GM19239 (cell line): ENCODE measurements around the gene FOXF1.

Experiments
- DNase-seq: peaks from one replicate; pipeline ENCODE4 v3.0.0; 2011; ENCODE audit warnings: low spot score; ENCODE audit not compliant: insufficient read length
- FAIRE-seq: peaks from 2 replicates; lab custom pipeline; 2011; peaks lifted over from hg19 to GRCh38; lab: Jason Lieb, UNC

Gene FOXF1

DNA sequence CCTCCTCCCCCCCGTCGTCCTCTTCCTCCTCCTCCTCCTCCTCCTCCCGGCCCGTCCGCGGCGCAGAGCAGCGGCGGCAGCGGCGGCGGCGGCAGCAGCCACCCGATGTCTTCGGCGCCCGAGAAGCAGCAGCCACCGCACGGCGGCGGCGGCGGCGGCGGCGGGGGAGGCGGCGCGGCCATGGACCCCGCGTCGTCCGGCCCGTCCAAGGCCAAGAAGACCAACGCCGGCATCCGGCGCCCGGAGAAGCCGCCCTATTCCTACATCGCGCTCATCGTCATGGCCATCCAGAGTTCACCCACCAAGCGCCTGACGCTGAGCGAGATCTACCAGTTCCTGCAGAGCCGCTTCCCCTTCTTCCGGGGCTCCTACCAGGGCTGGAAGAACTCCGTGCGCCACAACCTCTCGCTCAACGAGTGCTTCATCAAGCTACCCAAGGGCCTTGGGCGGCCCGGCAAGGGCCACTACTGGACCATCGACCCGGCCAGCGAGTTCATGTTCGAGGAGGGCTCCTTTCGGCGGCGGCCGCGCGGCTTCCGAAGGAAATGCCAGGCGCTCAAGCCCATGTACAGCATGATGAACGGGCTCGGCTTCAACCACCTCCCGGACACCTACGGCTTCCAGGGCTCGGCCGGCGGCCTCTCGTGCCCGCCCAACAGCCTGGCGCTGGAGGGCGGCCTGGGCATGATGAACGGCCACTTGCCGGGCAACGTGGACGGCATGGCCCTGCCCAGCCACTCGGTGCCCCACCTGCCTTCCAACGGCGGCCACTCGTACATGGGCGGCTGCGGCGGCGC, at the start of gene FOXF1:
TSS of gene FOXF1 (plus strand) at position 63 of the 797 bp plus-strand sequence. CDS start at position 106, 43 bp downstream.
- no peak for FAIRE-seq

DNA sequence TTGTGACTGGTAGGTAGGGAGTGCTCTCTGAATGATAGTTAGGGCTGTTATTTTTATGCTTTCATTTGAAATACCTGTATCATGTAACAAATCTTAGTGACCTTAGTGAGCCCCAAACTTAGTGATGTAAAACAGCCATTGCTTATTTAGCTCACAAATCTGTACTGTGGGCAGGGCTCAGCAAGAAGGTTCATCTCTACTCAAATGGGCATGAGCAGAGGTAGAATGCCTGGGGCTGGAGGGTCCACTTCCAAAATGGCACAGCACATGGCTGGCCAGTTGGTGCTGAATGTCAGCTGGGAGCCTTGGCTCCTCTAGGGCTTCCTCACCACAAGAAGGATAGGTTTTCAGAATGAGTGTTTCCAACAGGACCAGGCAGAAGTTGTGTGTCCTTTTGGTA, 49.3 kb upstream of the FOXF1 start:
- no peak for DNase-seq
- FAIRE-seq: no peak

More for the DNA sequence above, at the start of gene FOXF1:
- DNase-seq: no peak

DNA sequence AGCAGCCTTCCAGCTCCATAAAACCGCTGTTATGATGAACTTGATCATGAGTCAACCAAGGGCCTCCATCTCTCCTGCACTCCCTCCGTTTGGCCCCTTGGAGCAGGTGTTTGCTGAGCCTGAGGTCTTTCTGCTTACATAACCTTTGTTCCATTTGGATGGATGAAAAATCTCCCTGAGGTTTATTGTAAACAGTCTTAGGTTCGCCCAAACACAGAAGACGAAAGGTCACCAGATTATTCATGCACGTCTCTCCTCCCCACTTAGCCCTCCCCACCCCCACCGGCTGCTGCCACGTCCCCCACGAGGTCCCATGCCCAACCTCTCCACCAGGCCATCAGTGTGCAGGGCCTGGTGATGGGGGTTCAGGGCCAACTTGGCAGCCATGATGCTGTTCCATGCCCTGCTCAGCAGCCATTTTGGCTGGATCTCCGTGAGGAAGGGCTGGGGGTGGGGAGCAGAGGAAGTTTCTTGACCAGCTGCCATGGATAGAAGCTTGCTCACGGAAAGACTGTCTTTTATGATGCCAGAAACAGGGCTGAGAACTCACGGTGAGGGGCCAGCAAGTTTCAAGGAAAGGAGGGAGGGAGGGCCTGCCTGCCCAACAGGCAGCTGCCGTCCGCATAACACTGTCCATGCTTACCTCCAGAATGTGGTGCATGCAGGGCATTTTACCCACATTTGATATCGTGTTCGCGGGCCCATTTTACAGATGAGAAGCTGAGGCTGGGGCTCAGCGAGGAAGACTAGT, 47.8 kb upstream of the FOXF1 start:
- FAIRE-seq (no peak), DNase-seq (no peak)

DNA sequence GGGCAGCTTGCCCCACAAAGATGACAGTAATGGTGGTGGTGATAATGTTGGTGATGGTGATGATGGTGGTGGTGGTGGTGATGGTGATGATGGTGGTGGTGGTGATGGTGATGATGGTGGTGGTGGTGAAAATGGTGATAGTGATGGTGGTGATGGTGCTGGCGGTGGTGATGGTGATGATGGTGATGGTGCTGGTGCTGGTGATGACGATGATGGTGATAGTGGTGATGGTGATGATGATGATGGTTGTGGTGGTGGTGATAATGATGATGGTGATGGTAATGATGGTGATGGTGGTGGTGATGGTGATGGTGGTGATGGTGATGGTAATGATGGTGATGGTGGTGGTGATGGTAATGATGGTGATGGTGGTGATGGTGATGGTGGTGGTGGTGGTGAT, 46.3 kb upstream of the FOXF1 start:
- FAIRE-seq (no peak), DNase-seq (no peak)

DNA sequence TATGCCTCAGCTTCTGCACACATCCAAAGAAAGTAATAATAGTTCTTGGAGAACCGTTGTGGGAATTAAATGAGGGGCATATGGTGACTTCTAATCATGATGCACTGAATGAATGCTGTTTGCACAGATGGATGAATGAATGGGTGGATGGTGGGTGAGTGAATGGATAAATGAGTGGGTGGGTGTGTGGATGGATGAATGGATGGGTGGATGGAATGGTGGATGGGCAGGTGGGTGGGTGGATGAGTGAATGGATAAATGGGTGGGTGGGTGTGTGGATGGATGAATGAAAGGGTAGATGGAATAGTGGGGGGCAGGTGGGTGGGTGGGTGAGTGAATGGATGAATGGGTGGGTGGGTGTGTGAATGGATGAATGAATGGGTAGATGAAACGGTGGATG, 44.9 kb upstream of the FOXF1 start:
- FAIRE-seq (no peak), DNase-seq (no peak)

DNA sequence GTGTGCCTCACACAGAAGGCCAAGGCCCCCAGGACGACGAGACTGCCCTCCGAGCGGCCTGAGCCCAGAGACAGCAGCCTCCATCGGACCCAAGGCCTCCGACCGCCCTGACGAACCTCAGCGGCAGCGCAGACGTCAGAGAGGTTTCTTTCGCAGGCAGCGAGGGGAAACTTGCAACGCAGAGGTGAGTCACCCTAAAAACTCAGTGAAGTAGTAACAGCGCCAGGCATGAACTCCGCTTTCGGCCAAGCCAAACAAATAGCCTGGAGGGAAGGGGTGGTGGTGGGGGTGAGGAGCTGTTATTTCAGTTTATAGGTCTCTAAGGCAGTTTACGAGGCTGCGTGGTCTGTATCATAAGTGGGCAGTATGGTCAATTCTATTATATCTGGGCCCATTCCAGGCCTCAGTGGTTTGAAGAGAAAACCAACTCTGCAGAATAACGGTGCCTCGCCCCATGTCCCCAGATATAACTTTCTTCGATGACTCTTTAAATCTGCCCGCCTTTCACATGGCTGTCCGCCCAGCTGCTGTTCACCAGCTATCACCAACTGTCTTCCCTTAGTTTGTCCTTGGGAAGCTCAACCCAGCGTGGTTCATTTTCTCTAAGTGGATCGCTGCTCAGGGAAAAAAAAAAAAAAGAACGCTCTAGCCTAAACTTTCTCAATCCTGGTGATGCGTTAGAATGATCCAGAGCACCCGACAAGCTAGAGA, 43.5 kb upstream of the FOXF1 start:
- FAIRE-seq: no peak

DNA sequence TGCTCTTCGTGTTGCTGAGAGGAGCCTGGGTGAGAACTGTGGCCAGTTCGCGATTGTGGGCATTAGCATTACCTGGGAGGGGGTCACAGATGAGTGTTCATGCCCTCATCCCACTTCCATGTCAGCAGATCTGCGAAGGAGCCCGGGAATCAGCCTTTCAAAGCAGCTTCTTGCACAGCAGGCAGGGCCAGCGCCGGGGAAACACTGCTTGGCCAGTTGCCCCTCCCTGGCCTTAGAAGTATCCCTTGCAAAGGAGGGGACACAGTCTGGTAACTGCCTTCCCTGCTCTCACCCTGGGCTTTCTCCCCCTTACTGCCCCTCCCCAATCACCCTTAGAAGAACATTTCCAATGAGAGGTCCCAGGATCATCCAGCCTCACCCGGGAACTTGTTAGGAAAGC, 42.8 kb upstream of the FOXF1 start:
- no peak for FAIRE-seq
- DNase-seq: no peak

More for the DNA sequence above, 43.5 kb upstream of the FOXF1 start:
- DNase-seq: no peak

DNA sequence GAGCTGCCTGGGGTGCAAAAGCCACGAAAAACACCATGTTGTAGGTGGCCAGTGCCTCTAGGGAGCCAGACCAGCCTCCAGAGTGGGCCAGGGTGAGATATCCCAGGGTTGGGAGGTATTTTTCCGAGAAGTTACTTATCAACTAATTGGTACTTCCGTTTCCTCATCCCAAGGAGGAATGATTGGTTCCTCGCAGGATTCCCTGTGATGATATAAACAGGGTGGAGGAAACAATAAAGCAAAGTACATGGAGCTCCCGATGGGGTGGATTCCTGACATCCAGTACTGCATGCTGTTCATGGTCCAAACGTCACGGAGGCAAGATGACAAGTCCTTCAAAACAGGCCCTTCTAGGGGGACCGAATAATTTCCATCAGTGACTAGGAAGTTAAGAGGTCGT, 39.4 kb upstream of the FOXF1 start:
- no peak for FAIRE-seq
- DNase-seq: no peak

DNA sequence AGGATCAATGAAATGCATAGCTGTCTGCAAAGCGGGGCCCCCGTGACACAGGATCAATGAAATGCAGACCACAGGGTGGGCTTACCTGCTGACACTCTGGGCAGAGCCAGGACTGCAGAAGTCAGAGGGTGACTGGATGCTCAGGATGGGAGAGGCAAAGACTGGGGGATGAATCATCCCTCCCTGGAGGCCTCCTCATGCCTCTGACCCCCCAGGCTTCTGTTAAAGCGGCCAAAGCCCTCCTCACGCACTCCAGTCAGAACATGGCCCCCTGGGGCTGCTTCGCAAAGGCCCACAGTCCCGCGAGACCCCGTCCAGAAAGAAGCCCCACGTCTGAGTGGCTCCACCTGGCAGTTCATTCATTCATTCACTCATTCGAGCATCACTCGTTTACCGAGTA, 38.4 kb upstream of the FOXF1 start:
- FAIRE-seq: no peak

DNA sequence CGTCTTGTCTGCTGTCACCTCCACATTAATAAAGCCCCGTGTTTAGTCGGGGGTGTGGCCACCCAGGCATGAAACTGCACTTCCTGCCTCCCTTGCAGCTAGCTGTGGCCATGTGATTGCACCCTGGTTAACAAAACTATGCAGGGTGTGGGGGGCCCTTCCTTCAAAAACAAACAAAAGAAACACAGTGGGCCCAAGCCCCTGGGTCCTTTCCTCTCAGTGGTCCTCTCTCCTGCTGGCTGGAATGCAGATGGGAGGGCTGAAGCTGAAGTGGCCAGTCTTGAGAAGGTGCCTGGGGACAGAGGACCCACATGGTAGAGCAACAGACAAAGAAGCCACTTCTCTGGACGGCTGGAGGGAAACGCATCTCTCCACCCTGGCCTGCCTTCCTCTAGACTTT, 38.0 kb upstream of the FOXF1 start:
- DNase-seq: no peak
- FAIRE-seq: no peak

More for the DNA sequence above, 38.4 kb upstream of the FOXF1 start:
- no peak for DNase-seq

DNA sequence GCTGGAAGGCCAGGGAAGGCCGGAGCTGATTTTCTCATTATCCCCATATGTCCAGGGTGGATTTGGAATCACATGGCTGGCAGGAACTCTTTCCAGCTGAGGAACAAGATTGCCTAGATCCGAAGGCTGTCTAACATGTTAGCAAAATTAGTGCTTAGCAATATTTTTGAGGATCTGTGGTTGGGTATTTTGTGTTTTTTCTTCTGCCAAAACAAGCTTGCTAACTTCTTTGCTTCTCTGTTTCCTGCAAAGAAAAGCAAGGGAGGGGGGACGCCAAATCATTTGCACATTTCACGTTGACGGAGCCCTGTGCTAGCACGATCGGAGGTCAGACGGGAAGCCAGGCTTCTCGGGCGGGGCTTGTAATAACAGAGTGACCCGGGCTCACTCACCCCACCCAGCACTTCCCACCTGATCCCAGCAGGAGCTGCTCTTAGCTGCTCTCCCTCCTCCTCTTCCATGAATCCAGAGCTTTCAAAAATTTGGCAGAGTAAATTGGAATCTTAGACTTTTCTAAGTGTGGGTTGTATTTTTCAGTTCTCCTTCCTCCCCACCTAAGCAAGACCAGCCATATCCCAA, 33.3 kb upstream of the FOXF1 start:
- FAIRE-seq: no peak
- DNase-seq: no peak

DNA sequence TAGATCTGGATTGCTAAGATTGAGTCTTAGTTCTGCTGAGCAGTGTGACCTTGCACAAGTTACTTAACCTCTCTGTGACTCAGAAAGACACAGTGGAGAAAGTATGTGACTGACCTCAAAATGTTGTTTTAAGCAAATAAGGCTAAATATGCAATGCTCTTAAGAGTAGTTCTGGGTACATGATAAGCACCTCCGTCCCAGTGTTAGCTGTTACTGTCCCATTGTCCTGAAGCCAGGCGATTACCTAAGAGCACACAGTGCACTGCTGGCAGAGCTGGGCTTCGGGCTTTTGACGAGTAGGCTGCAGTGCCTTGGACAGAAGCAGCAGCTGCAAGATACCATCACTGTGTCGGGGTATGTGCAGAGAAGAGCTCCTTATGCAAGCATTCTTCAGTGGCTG, 32.7 kb upstream of the FOXF1 start:
- DNase-seq (no peak), FAIRE-seq (no peak)

DNA sequence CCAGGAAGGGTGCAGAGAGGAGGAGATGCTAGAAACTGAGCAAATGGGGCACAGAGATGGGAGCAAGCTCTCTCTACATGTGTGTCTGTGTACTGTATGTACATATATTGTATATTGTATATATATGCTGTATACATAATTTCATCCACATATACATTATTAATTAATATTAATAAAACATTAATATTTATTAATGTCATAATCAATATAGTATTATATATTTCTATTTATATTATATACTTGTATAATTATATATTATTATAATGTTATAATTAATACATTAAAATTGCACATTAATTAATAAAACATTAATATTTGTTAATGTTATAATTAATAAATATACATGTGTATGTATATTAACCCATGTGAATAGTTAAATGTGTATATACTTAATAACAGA, 31.5 kb upstream of the FOXF1 start:
- no peak for FAIRE-seq
- DNase-seq: no peak

DNA sequence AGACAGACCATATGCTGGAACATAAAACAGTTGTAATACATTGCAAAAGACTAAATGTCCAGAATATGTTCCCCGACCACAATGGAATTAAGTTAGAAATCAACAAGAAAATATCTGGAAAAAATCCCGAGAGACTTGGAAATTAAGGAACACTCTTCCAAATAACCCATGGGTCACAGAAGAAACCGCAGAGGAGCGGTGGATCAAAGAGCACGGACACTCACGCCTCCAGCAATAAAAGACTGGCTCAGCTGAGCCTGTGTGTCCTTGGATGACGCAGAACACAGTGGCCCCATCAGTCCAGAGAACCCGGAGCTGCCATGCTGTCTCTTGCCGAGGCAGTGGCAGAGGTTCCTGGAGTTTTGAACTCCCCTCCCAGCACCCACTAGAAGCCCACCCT, 30.9 kb upstream of the FOXF1 start:
- no peak for FAIRE-seq
- DNase-seq: no peak

DNA sequence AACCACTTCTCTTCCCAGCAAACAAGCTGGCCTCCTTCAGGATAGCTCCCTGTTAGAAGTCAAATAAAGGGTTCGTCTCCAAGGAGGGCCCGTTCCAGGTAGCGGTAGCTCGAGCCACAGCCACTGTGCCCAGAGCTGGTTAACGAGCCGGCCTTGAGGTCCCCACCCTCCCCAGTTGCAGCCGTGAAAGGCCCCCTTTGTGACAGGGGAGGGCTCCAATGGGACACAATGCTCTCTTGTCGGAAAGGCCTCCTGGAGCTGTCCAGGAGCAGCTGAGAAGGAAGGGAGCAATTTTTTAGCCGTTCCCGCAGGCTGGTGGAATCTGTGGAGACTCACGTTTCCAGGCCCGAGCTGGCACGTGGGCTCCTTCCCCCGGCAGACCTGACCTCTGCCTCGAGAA, 29.9 kb upstream of the FOXF1 start:
- no peak for FAIRE-seq
- DNase-seq: no peak

DNA sequence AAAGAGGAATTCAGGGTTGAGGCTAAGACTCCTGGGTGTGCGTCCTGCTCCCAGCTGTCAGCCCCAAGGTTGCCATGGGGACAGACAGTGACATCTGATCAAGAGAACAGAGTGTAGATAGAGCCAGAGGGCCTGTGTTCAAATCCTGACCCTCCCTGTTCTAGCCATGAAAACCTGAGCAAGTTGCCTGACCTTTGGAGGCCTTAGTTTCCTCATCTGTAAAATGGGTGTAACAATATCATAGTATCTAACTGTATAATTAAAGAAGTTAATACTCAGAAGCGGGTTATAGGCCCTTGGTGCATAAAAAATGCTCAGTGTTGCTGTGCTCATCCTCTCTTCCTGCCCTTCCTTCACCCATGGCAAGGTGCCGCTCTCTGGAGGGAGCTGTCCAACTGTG, 28.7 kb upstream of the FOXF1 start:
- DNase-seq: no peak
- no peak for FAIRE-seq

DNA sequence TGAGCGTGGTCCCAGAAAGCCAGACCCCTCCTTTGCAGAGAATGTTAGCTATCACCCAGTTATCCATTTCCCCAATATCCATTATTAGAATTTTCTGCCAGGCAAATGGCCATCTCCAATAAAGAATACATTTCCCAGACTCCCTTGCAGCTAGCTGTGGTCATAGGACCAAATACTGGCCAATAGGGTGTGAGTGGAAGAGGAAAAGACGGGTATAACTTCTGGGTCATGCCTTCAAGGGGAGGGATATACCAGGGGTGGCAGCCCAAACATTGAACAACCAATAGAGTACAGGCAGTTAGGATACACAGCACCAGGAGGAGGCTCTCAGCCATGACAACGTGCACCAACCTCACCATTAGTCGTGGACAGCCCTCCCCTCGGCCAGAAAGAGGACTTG, 26.1 kb upstream of the FOXF1 start:
- FAIRE-seq: no peak
- no peak for DNase-seq

DNA sequence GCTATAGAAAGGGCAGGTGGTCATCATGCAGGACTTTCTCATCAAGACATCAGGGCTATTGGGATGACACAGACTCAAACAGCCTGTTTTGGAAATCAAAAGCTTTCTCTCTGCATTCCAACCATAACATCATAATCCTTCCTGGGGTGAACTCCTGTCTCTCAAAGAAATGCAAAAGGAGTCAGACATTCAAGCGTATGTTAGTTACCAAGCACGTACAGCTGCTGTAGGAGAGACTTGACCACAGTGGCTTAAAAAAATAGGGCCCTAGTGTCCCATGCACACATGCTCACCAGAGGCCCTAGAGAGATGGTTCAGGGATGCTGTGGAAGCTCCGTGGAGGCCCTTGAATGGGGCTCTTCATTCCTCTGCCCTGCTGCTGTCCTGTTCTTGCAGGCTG, 24.6 kb upstream of the FOXF1 start:
- no peak for FAIRE-seq
- DNase-seq: no peak

DNA sequence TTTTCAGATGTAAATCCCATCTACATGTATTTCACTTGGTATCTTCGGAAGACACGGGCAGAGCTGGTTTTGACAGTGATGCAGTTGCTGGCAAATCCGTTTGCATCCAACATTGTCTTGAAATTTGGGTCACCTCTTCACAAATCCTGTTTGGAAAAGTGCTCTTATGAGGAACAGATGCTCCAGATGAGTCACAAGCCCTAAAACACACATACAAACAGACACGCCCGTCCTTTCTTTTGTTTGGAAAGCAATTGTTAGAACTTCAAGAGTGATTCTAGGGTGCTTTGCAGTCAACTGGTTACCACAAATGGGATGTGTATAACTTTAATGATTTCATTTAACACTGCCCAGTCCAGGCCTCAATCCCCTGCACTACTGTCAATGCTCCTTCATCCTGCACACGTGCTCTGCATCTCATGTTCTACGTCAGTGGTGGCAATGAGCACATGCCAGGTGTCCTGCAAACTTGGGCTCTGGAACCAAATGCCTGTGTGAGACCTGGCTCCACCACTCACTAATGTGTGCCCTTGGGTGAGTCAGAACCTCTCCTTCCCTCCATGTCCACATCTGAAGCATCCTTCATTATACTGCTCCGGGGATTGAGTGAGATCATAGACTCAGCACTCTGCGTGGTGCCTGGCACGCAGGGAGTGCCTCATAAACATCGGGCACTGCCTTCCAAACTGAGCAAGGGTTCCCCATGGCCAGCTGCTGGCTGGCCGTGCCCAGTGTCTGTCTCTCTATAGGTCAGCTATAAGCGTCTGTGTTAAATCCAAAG, 19.3 kb upstream of the FOXF1 start:
- DNase-seq (no peak), FAIRE-seq (no peak)

DNA sequence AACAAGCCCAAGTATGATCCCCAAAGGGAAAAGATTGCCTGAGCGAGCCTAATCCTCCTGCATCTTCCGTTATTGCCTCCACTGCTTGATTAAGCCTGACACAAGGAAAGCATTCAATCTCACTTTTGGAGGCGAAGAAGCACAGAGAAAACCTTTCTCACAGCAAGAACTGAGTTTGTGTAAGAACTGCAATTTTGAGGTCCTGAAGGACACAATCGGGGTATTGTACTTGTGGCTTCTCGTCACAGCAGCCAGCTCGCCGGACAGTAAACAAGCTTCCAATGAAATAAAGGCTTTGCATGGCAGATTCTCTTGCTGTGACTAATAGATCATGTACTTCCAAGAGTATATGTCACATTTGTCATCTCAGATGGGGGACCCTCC, 18.7 kb upstream of the FOXF1 start:
- no peak for FAIRE-seq

More for the DNA sequence above, 18.7 kb upstream of the FOXF1 start:
- no peak for DNase-seq
